HG03439 (cell line): Measurements from ENCODE around the gene PRPH.
"Not testable (repeated sequence)": the region's sequence is repeated elsewhere in the genome, so short reads cannot be mapped to it uniquely, and the experiment has no call there.

Experiments
- ATAC-seq: cut with Tn5 transposase; IDR thresholded peaks from one replicate; pipeline ENCODE4 v1.9.1; 2021; ENCODE audit warnings: mild to moderate bottlenecking, moderate library complexity; ENCODE audit not compliant: unreplicated experiment

The PRPH gene

GRCh38 chr12:49276304-49277290 is 18.4 kb upstream of the PRPH start:
- ATAC-seq = no peak

GRCh38 chr12:49277466-49277865 is 17.5 kb upstream of the PRPH start:
- no peak for ATAC-seq

- ATAC-seq = no peak
These were observed 15.2 kb upstream of the PRPH start for GRCh38 chr12:49279706-49280159.

- not testable (repeated sequence) for ATAC-seq
These were observed 14.4 kb upstream of the PRPH start for GRCh38 chr12:49280545-49280944.

- ATAC-seq = no peak
These were observed 12.6 kb upstream of the PRPH start for GRCh38 chr12:49282302-49282701.

- ATAC-seq = not testable (repeated sequence)
These were observed 12.1 kb upstream of the PRPH start for GRCh38 chr12:49282740-49283375.

GRCh38 chr12:49283541-49284429 is 11.2 kb upstream of the PRPH start:
- ATAC-seq = no peak

- no peak for ATAC-seq
These were observed 10.3 kb upstream of the PRPH start for GRCh38 chr12:49284672-49285071.

- ATAC-seq = no peak
These were observed 7.1 kb upstream of the PRPH start for GRCh38 chr12:49287876-49288275.

GRCh38 chr12:49288412-49288853 is 6.5 kb upstream of the PRPH start:
- ATAC-seq = no peak

- ATAC-seq = no peak
These were observed 5.9 kb upstream of the PRPH start for GRCh38 chr12:49288922-49289555.

- ATAC-seq = no peak
These were observed 2.3 kb upstream of the PRPH start for GRCh38 chr12:49292729-49293055.

- no peak for ATAC-seq
These were observed 1.6 kb upstream of the PRPH start for GRCh38 chr12:49293056-49293956.

- ATAC-seq = no peak
These were observed 702 bp upstream of the PRPH start for GRCh38 chr12:49294086-49294803.

- ATAC-seq = no peak
These were observed 204 bp upstream of the PRPH start for GRCh38 chr12:49294804-49295081.

GRCh38 chr12:49296034-49296835 is 1.3 kb downstream of the PRPH start:
- ATAC-seq = no peak

GRCh38 chr12:49296836-49297694 is 2.1 kb downstream of the PRPH start:
- ATAC-seq = no peak
